ENCODE results near the gene SARNP.

Gene SARNP

DNA sequence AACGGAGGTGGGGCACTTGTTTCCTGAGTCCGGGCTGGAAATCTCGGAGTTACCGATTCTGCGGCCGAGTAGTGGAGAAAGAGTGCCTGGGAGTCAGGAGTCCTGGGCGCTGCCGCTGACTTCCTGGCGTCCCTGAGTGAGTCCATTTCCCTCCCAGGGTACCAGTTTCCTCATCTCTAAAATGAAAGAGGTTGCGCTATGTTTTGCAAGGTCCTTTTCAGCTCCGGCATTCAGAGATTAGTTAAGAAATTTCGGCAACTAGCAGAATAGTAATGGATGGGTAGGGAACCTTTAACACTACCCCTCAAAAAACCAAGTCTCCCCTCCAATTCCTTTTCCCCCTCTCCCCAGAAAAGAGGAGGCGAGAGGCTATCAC lies 101.0 kb downstream of the SARNP start:
- TF ChIP-seq POLR2A (IDR thresholded peaks at IDR 0.05; ENCODE audit: low read length) (no peak), GATA1 (IDR thresholded peaks at IDR 0.05; ENCODE audit: low read depth, low read length) (no peak)
- DNase-seq, result no peak

DNA sequence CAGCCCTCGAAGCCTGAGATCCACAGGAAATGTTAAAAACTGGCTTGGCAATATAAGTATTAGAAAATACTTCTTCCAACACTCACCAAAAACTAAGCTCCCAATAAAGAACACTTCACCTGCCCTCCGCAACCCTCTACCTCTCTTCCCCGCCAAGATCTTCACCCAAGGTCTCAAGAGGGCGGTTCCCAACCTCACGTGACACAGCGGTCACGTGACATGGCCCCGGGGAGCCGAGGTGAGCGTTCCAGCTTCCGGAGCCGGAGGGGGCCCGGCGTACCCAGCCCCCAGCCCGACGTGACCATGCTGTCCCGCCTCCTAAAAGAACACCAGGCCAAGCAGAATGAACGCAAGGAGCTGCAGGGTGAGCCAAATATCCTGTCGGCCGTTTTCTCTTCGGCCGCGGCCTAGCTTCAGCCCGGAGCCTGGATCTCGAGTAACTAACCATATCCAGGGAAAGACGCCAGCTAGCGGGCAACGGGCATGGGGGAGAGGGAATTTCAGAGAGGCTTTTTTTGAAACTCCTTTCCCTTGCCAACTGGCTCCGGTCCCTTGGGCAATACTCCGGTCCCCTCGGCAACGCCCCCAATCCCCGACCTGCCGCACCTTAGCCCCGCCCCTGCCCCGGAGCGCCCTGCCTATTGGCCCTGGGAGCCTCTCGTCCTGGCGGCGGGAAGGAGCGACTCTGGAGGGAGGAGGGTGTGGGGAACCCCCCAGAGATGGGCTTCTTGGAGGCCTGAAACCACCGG lies 101.5 kb downstream of the SARNP start, which contains the start of gene BLOC1S1:
Gene BLOC1S1 (plus strand): TSS at position 214 of the 749 bp plus-strand sequence. CDS start 6 bp downstream, at position 220.
- TF ChIP-seq POLR2A (IDR thresholded peaks at IDR 0.05; ENCODE audit: low read length), result peak; percentile 72
- TF ChIP-seq GATA1 (IDR thresholded peaks at IDR 0.05; ENCODE audit: low read depth, low read length), result no peak
- DNase-seq, result peak; percentile 96 to 97

DNA sequence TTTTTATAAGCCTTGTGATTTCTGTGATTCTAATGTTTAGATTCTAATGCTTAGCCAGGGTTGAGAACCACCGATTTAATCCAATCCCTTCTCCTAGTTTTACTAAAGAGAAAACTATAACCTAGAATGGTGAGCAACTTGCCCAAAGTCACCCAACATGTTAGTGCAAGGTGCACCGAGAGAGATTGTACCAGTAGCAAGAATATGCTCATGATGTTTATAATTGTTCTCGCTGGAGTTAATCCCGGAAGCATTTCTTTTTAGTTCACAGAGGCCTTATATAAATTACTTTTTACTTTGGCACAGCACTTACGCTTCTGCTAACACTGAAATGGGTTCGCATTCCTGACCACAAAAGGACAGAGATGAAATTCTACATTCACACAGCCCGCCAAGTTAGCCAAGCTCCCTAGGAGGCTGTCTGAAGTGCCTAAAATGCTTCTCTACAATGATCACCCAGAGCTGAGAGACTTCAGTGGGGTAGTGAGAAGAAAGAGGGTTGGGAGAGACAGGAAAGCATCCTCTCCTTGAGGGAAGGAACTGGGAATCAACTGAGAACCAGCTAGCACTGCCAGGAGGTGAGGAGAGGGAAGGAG lies 102.3 kb downstream of the SARNP start:
- DNase-seq, result no peak
- no peak for TF ChIP-seq POLR2A (IDR thresholded peaks at IDR 0.05; ENCODE audit: low read length)
- TF ChIP-seq GATA1 (IDR thresholded peaks at IDR 0.05; ENCODE audit: low read depth, low read length), result no peak

DNA sequence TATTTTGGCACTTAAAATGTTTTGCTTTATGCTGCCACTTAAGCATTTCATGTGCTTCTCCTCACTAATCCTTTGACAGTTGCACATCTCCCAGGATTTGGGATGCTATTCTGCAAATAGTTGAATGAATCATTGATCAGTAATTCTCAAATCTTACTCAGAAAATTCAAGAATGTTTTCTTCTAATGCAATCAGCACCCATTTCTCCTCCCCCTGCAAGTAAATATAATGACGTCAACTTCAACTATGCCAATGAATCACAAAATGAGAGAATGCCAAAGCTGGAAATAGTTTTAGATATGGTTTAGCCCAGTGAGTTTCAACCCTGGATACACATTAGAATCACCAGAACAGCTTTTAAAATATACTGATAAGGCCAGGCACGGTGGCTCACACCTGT lies 103.8 kb downstream of the SARNP start:
- no peak for TF ChIP-seq POLR2A (IDR thresholded peaks at IDR 0.05; ENCODE audit: low read length)
- TF ChIP-seq GATA1 (IDR thresholded peaks at IDR 0.05; ENCODE audit: low read depth, low read length), result no peak
- DNase-seq, result no peak

DNA sequence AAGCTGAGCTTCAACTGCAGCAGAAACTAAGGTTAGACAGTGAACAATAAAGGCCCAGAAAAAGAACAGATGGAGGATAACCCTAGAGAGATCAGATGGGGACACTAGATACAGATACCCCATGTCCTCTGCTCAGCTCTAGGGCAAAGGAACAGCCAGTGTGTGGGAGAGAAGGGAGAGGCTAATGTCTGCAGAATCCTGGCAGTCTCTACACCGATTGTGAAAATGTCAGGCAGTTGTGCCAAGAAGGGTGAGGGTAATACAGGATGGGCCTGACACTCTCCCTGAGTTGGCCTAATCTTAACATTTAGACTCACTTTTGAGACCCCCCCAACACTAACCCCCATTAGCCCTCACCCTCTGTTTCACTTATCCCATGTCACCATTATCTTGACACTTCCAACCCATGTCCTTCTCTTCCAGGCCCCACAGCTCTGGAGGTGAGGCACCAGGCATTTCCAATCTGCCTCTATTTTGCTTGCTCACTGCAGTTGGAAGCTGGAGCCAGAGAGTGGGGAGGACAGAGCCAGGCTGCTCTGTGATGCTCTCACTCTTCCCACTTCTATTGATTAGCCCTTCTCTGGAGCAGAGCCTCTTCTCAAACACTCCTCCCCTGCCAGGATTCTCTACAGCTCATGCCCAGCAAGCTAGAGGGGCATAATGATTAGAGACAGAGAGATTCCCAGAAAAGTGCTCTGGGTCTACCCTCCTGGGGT lies 104.7 kb downstream of the SARNP start:
- no peak for TF ChIP-seq POLR2A (IDR thresholded peaks at IDR 0.05; ENCODE audit: low read length)
- TF ChIP-seq GATA1 (IDR thresholded peaks at IDR 0.05; ENCODE audit: low read depth, low read length), result no peak
- DNase-seq, result no peak

DNA sequence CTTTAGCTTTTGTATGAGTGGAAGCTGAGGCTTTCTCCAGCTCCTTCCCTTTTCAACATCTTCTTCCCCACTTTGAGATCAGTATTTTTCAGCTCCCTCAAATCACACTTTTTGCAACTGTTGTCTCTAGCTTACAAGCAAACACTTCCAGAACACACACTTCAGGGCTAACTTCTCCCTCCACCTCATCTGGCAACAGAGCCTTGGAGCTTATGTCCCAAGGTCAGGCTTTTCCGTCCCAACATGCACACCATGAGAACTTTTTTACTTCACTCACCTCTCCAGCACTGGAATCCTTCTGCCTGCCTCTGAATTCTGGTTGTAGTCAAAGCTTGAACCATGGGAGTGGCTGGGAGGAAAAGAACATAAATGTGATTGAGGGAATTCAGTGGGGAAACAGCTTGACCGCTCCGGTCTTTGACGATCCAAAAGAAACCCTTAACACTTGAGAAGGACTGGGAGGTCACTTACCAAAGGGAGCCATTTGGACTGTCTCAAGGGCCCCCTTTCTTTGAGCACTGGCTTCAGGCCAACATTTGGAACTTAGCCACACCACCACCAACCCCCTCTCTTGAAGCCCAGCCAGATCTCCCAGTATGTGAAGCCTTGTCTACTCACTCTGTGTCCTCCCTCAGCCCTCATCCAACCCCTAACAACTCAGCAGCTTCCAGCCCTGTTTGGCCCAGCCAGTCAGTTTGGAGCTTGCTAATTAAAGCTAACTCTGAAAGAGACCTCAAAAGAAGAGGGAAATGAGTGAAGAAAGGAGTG lies 105.6 kb downstream of the SARNP start:
- TF ChIP-seq GATA1 (IDR thresholded peaks at IDR 0.05; ENCODE audit: low read depth, low read length) (no peak), POLR2A (IDR thresholded peaks at IDR 0.05; ENCODE audit: low read length) (no peak)
- no peak for DNase-seq

DNA sequence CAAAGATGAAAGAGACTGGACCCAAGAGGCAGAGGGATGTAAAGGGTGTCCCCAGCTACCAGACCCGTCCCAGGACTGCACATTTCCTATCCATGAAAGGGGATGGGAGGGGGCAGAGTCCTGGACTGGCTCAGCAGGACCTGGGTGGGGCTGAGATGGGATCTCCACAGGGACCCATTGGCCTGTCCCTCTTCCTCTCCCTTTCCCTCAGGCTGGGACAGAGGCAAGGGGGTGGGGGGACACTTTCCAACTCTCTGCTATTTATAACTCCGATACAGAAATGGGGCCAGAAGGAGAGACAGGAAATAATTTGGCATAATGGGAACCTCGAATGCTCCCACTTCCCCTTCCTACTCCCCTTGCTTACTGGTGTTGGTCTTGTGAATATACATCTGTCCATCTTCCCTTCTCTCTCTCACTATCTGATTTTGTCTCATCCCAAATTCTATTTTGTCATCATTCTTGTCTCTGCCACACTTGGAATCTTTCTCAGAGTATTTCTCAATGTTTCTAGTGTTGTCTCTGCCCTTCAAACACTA lies 108.8 kb downstream of the SARNP start:
- TF ChIP-seq GATA1 (IDR thresholded peaks at IDR 0.05; ENCODE audit: low read depth, low read length) (no peak), POLR2A (IDR thresholded peaks at IDR 0.05; ENCODE audit: low read length) (no peak)
- no peak for DNase-seq

DNA sequence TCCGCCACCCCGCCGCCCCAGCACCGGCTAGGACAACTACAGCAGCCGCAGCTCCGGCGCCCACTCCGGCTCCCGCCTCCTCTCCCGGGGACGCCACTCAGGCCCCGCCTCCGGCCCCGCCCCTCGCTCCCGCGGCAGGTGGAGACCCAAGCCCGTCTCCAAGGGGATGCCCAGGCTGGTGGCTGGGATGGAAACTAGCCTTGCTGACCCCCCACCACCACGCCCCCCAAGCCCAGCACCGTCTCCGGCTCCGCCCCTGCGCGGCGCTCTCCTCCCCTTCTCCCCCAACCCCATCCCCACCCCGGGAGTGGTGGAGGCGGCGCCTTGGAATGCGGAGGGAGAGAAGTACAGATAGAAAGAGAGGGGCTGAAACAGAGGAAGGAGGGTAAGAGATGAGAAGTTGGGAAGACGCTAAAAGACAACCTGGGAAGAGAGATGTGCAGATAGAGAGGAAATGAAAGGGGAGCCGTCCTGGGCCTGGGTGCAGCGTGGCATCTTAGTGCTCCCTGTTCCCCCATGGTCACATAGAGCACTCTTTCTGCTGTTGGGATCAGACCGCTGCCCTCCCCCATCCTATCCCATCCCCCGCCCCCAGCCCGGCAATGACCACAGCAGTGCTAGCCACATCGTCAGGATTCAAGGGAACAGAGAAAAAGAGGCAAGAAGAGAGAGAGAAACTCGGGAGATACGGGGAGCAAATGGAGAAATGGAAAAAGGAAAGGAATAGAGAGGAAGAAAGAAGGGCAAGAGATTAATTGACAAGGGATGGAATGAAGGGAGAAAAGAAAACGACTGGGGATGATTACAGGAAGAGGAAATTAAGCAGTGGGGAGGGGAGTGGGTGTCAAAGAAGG lies 109.5 kb downstream of the SARNP start, which contains the start of gene ITGA7:
Gene ITGA7 (minus strand): TSS at position 64 of the 854 bp plus-strand sequence. CDS start 222 bp downstream, outside the sequence.
- TF ChIP-seq POLR2A (IDR thresholded peaks at IDR 0.05; ENCODE audit: low read length) (no peak), GATA1 (IDR thresholded peaks at IDR 0.05; ENCODE audit: low read depth, low read length) (no peak)
- DNase-seq, result peak; percentile 17 to 32
